Mesothelial cell of epicardium (in vitro differentiated cells): ENCODE measurements around the gene CCDC74A. TPM values are rescaled to one million over a fixed set of nuclear protein-coding genes. Genes with fewer than 3 reads are reported as not detected.
A peak's percentile ranks its signal among the peaks of the same experiment; 100 is the strongest.
"Not testable (repeated sequence)": the region's sequence is repeated elsewhere in the genome, so short reads cannot be mapped to it uniquely, and the experiment has no call there.

Experiments
- DNase-seq, 2 experiments: peaks; one replicate each; pipeline ENCODE4 v3.0.0; 2021; ENCODE audit warnings: low spot score in 2 of 2; ENCODE audit not compliant: unreplicated experiment in 2 of 2
- H3K27ac Mint-ChIP-seq: 2 replicates; pipeline ENCODE4 v1.8.0; 2021; ENCODE audit warnings: mixed read lengths
- H3K27me3 Mint-ChIP-seq: 2 replicates; pipeline ENCODE4 v1.8.0; 2021; ENCODE audit warnings: low read depth, mixed read lengths
- H3K36me3 Mint-ChIP-seq: 2 replicates; pipeline ENCODE4 v1.8.0; 2021; ENCODE audit warnings: mixed read lengths
- H3K4me1 Mint-ChIP-seq: 2 replicates; pipeline ENCODE4 v1.8.0; 2021; ENCODE audit warnings: mixed read lengths
- H3K4me3 Mint-ChIP-seq: 2 replicates; pipeline ENCODE4 v1.8.0; 2021; ENCODE audit warnings: mild to moderate bottlenecking, moderate library complexity, mixed read lengths
- H3K9me3 Mint-ChIP-seq: 2 replicates; pipeline ENCODE4 v1.8.0; 2021; ENCODE audit warnings: mixed read lengths
- total RNA-seq: library from RNA; stranded (reverse); gene quantifications from 3 replicates; pipeline ENCODE4 v1.2.1, GENCODE V29; 2021

Gene CCDC74A
- 9.6 to 11.0 TPM (median 10.9 TPM) in 3 replicates for total RNA-seq

DNA sequence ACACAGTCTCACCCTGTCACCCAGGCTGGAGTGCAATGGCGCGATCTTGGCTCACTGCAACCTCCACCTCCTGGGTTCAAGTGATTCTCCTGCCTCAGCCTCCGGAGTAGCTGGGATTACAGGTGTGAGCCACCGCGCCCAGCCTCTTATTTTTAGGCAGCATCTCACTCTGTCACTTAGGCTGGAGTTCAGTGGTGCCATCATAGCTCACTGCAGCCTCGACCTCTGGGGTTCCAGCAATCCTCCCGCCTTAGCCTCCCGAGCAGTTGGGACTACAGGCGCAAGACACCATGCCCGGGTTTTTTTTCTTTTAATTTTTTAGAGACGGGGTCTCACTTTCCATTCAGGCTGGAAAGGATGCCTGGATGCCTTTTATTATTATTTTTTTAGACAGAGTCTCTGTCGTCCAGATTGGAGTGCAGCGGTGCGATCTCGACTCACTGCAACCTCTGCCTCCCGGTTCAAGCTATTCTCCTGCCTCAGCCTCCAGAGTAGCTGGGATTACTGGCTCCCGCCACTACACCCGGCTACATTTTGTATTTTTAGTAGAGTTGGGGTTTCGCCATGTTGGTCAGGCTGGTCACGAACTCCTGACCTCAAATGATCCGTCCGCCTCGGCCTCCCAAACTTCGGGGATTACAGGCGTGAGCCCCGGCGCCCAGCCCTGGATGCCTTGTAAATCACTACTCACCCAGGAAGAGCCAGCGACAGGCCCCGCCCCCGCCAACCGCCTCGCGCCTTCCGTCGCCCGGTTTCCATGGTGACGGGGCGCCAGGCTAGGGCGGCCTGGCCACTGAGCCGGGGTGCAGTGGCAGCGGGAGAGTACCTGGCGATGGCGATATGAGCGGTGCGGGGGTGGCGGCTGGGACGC lies at the start of gene CCDC74A:
Gene CCDC74A, plus strand, starts transcription at position 758 of the 871 bp plus-strand sequence. Its CDS starts 83 bp downstream, at position 841.
- H3K9me3 Mint-ChIP-seq, H3K36me3 Mint-ChIP-seq, H3K27me3 Mint-ChIP-seq: not testable (repeated sequence)
- Mint-ChIP-seq H3K27ac (peak within 1 kb of the TSS; percentile 76), H3K4me1 (peaks cover 10% of the 10 kb centered on the region), H3K4me3 (peak within 1 kb of the TSS; percentile 79)
- peak; percentile 47 to 73 for DNase-seq

DNA sequence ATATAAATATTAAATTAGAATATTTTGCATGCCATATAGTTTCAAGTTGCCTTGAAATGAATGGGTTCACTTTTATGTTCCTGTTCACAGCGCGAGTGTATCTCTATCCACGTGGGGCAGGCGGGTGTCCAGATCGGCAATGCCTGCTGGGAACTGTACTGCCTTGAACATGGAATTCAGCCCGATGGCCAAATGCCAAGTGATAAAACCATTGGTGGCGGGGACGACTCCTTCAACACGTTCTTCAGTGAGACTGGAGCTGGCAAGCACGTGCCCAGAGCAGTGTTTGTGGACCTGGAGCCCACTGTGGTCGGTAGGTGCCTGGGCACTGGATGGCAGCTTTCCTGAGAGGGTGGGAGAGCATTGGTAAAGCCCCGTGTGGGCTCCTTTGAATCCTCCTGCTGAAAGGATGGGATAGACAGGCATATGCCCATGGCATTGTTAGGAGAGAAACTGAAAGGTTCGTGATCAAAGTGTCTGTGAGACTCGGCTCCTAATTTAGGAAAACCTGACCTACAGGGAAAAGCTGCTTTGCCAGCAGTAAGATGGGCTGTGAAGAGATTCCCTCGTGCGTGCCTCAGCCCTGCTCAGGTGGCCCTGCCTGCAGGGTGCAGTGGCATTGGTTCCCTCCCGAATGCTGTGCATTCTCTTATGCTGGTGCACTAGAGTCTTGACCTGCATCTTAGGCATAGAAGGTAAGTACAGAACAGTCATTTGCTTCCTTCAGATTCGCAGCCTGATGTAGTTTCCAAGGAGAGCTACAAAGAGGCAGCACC lies 49.4 kb upstream of the CCDC74A start:
- H3K4me1 Mint-ChIP-seq, DNase-seq, H3K4me3 Mint-ChIP-seq, H3K9me3 Mint-ChIP-seq, H3K27ac Mint-ChIP-seq, H3K27me3 Mint-ChIP-seq: not testable (repeated sequence)
- peaks cover 11% of the 10 kb centered on the region for H3K36me3 Mint-ChIP-seq

DNA sequence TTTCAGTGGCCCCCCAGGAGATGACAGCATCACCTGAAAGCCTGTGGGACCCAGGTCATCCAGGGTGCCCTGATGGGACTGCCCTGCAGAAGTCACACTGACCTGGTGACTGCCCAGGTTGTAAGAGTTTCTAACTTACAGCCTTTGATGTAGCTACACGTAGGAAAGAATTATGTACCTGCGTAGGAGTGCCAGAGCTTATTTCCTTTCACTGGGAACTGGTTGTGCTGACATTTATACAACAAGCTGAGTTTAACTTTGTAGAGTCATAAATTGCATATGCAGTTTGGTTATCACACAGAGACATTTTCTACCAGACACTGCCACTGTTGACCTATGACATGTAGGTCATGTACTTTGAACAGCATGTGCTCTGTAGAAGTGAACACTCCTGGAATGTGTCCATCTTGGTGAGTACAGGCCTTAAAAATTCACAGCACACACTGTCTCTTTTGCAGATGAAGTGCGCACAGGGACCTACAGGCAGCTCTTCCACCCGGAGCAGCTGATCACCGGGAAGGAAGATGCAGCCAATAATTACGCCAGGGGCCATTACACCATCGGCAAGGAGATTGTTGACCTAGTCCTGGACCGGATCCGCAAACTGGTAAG lies 48.7 kb upstream of the CCDC74A start:
- H3K4me3 Mint-ChIP-seq, result not testable (repeated sequence)

DNA sequence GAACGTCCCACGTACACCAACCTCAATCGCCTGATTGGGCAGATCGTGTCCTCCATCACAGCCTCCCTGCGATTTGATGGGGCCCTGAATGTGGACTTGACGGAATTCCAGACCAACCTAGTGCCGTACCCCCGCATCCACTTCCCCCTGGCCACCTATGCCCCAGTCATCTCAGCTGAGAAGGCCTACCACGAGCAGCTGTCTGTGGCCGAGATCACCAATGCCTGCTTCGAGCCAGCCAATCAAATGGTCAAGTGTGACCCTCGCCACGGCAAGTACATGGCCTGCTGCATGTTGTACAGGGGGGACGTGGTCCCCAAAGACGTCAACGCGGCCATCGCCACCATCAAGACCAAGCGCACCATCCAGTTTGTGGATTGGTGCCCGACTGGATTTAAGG lies 47.3 kb upstream of the CCDC74A start:
- not testable (repeated sequence) for H3K27ac Mint-ChIP-seq, H3K4me1 Mint-ChIP-seq, H3K9me3 Mint-ChIP-seq, H3K27me3 Mint-ChIP-seq, H3K4me3 Mint-ChIP-seq, DNase-seq
- peaks cover 11% of the 10 kb centered on the region for H3K36me3 Mint-ChIP-seq

More for the DNA sequence above, 48.7 kb upstream of the CCDC74A start:
- not testable (repeated sequence) for H3K27me3 Mint-ChIP-seq, H3K4me1 Mint-ChIP-seq, H3K27ac Mint-ChIP-seq, DNase-seq, H3K9me3 Mint-ChIP-seq
- peaks cover 11% of the 10 kb centered on the region for H3K36me3 Mint-ChIP-seq

DNA sequence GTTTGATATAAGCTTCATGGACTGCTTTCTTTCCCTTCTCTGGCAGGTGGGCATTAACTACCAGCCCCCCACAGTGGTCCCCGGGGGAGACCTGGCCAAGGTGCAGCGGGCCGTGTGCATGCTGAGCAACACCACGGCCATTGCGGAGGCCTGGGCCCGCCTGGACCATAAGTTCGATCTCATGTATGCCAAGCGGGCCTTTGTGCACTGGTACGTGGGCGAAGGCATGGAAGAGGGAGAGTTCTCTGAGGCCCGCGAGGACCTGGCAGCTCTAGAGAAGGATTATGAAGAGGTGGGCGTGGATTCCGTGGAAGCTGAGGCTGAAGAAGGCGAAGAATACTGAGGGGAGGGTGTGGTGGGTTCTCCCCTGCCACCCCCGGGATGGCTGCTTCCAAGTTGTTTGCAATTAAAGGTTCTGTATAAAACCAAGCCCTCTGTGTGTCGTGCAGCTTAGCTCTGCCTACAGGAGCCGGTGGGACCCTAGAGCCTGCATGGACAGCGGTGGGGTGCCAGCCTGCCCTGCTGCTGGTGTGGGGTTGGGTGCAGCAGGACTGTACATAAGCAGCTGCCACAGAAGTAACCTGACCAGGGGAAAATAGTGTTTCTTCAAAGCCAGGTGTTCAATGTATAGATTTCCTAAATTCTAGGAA lies 45.1 kb upstream of the CCDC74A start:
- H3K4me3 Mint-ChIP-seq, DNase-seq, H3K9me3 Mint-ChIP-seq: not testable (repeated sequence)

DNA sequence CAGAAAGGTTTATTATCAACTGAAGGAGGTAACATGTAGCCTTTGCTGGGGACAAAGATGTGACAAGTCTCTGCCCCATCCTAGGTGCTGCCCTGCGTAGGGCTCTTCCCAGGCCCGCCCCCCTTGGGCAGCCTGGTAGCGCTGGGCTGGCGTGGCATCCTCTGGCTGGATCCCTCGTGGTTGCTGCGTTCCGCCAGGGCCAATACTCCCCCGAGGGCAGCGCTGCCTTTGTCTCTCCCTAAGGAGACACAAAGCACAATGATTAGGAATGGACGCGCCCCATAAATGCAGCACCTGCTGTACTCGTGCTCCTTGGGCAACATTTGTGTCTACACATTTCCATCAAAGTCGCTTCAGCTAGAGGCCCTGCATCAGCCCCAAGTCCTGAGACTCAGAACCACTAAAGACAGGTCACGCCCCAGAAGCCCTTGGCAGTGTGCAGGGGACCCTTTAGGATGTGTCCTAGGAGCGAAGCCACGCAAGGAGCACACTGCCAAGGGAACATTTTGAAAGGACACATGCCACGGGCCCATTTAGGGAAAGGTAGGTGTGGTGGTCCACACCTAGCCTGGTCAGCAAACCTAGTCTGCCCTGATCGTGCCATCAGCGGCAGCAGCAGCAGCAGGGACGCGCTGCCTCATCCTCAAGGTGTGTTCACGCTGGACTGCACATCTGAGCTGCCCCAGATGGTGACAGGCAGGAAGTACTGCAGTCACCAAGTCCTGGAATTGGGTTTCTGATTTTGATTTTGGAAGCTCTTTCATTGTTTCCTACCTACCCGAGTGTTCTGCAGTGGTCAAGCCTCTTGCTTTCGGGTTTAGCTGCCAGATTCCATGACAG lies 43.5 kb upstream of the CCDC74A start:
- H3K4me3 Mint-ChIP-seq, H3K27ac Mint-ChIP-seq, H3K9me3 Mint-ChIP-seq, DNase-seq, H3K36me3 Mint-ChIP-seq, H3K27me3 Mint-ChIP-seq, H3K4me1 Mint-ChIP-seq: not testable (repeated sequence)

More for the DNA sequence above, 45.1 kb upstream of the CCDC74A start:
- H3K27me3 Mint-ChIP-seq, H3K27ac Mint-ChIP-seq, H3K36me3 Mint-ChIP-seq, H3K4me1 Mint-ChIP-seq: not testable (repeated sequence)

DNA sequence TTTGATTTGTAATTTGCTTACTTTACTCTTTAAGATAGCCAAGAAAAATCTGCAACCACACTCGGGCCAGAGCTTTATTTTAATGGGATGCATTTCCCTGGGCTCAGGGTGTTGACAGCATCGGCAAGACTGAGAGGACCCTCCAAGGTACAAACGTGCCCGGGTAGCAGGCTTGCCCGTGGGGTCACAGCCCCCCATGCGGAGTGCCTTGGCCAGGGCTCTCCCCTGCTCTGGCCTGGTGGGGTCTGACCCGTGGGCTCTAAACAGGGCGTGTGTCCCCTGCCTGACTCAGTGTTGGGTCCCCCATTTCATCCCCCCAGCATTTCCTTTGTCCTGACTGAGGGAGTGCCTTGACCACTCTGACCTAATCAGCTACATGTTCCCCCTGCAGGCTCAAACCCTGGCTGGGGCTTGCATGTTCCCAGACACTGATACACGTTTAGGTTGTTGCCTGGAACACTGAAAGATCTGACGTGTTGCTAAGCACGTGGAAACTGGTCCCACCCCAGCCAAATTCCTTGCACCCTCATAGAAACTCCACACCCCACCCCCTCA lies 42.7 kb upstream of the CCDC74A start:
- not testable (repeated sequence) for H3K4me1 Mint-ChIP-seq, H3K27me3 Mint-ChIP-seq, H3K36me3 Mint-ChIP-seq, H3K27ac Mint-ChIP-seq, DNase-seq, H3K4me3 Mint-ChIP-seq, H3K9me3 Mint-ChIP-seq

DNA sequence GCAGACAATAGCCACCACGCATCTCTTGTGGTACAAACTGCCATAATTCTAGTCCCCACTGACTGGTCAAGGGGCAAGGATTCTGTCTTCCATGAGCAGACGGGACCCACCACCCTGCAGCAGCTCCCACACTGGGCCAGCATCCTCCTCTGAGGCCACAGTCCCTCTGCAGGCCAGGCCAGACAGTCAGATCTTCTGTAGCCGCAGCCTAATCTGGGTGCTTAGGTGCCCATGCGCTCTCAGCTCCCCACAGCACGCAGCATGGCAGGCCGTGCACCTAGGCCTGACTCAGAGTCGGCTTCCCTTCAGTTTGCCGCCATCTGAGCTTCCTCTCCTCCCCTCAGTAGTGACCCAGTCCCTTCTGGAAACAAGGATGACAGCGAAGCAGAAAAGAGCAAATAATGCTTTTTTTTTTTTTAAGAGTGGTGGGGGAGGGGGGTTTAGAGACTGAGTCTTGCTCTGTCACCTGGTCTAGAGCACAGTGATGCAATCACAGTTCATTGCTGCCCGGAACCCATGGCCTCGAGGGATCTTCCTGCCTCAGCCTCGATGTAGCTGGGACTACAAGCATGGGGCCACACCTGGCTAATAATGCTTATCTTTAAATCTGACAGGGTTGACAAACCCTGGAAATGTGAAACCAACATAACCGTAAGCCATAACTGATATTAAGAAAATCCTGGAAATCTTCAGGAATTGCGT lies 41.3 kb upstream of the CCDC74A start:
- not testable (repeated sequence) for H3K36me3 Mint-ChIP-seq, H3K4me1 Mint-ChIP-seq, H3K27me3 Mint-ChIP-seq, H3K9me3 Mint-ChIP-seq, DNase-seq, H3K27ac Mint-ChIP-seq, H3K4me3 Mint-ChIP-seq
